HG03025 (cell line): ENCODE data around the gene MEAF6.

Experiments used
- ATAC-seq: cut with Tn5 transposase; IDR thresholded peaks from one replicate; pipeline ENCODE4 v1.9.1; 2021; ENCODE audit warnings: mild to moderate bottlenecking, moderate library complexity; ENCODE audit not compliant: unreplicated experiment, low FRiP score

The MEAF6 gene

GRCh38 chr1:37474697-37475379, 39.7 kb downstream of the MEAF6 start:
- ATAC-seq: no peak

GRCh38 chr1:37474046-37474696, 40.4 kb downstream of the MEAF6 start, which contains the start of gene ZC3H12A:
ZC3H12A (plus strand) TSS chr1:37474580; CDS start chr1:37475497, 917 bp downstream.
- peak; percentile 54 for ATAC-seq

GRCh38 chr1:37473431-37474045, 41.0 kb downstream of the MEAF6 start:
- no peak for ATAC-seq

GRCh38 chr1:37472994-37473393, 41.6 kb downstream of the MEAF6 start:
- no peak for ATAC-seq

- ATAC-seq: no peak
These were observed 42.3 kb downstream of the MEAF6 start for GRCh38 chr1:37472281-37472680.

GRCh38 chr1:37471345-37472231, 43.0 kb downstream of the MEAF6 start:
- no peak for ATAC-seq

GRCh38 chr1:37469386-37469785, 45.2 kb downstream of the MEAF6 start:
- ATAC-seq: no peak

GRCh38 chr1:37468037-37468436, 46.5 kb downstream of the MEAF6 start:
- no peak for ATAC-seq

GRCh38 chr1:37465593-37466517, 48.7 kb downstream of the MEAF6 start:
- ATAC-seq: no peak

- ATAC-seq: no peak
These were observed 50.1 kb downstream of the MEAF6 start for GRCh38 chr1:37464443-37464842.

GRCh38 chr1:37461698-37462436, 52.7 kb downstream of the MEAF6 start:
- ATAC-seq: no peak

GRCh38 chr1:37458551-37458950, 56.0 kb downstream of the MEAF6 start:
- no peak for ATAC-seq

GRCh38 chr1:37456614-37457013, 58.0 kb downstream of the MEAF6 start:
- no peak for ATAC-seq

- ATAC-seq: no peak
These were observed 59.0 kb downstream of the MEAF6 start for GRCh38 chr1:37455516-37455915.

GRCh38 chr1:37453647-37454046, 60.9 kb downstream of the MEAF6 start:
- no peak for ATAC-seq

- no peak for ATAC-seq
These were observed 62.1 kb downstream of the MEAF6 start for GRCh38 chr1:37452416-37452815.

GRCh38 chr1:37449936-37450335, 64.6 kb downstream of the MEAF6 start:
- ATAC-seq: no peak

GRCh38 chr1:37448691-37449417, 65.7 kb downstream of the MEAF6 start:
- no peak for ATAC-seq
